NT2/D1 (cell line): Measurements from ENCODE around the gene TAS2R39.

Experiments
- SUZ12 ChIP-seq: IDR thresholded peaks from 2 replicates; pipeline ENCODE4 v1.6.1; 2011; ENCODE audit not compliant: insufficient read length, insufficient read depth; ENCODE audit errors: extremely low read depth
- YY1 ChIP-seq: IDR thresholded peaks from 2 replicates; pipeline ENCODE4 v1.6.1; 2011; ENCODE audit not compliant: insufficient read length, insufficient read depth
- ZNF274 ChIP-seq: IDR thresholded peaks from 2 replicates; pipeline ENCODE4 v1.6.1; 2011; ENCODE audit warnings: mild to moderate bottlenecking, low read depth, low read length

DNA sequence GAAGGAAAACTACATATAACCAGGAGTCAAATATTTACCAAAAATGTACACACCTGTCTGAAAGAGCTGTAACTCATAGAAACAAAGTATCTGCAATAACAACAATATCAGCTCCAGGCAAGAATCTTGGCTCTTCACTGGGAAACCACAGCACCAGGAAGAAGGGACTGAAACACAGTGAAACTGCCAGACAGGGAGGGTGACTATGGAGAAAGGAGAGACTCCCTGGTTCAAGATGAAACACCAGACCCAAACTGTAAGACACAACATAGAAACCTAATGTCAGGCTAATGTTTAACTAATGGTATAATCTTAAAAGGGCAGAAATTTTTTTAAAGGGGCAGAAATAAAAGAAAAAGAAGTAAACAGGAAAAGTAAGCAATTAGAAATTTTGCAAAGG is 11.5 kb upstream of the TAS2R39 start:
- TF ChIP-seq ZNF274: no peak
- no peak for TF ChIP-seq YY1
- TF ChIP-seq SUZ12: no peak
